ENCODE measurements around the gene TBC1D20. TPM values are rescaled to one million over a fixed set of nuclear protein-coding genes. Genes with fewer than 3 reads are reported as not detected.

Gene TBC1D20
- total RNA-seq, 1 experiment from 2014 or later = 18.7 TPM

Other genes with a start within 250 kb of the TBC1D20 start
- not detected in 2 replicates for gene DEFB129, start 235.3 kb downstream of the TBC1D20 start, total RNA-seq (2022)
- not detected in 2 replicates for gene DEFB132, start 204.8 kb downstream of the TBC1D20 start, total RNA-seq (2022)
- 7.3 and 8.8 TPM in 2 replicates for gene C20orf96, start 171.8 kb downstream of the TBC1D20 start, total RNA-seq (2022)
- gene ZCCHC3, start 165.0 kb downstream of the TBC1D20 start, total RNA-seq (2022) = 10.9 and 11.1 TPM in 2 replicates
- gene SOX12, start 137.0 kb downstream of the TBC1D20 start, total RNA-seq (2022) = 13.6 and 14.5 TPM in 2 replicates
- gene NRSN2, start 115.4 kb downstream of the TBC1D20 start, total RNA-seq (2022) = 0.42 and 0.51 TPM in 2 replicates
- 47.2 and 53.0 TPM in 2 replicates for gene TRIB3, start 81.8 kb downstream of the TBC1D20 start, total RNA-seq (2022)
- 142 and 144 TPM in 2 replicates for gene RBCK1, start 54.2 kb downstream of the TBC1D20 start, total RNA-seq (2022)
- gene CSNK2A1, start 81.3 kb upstream of the TBC1D20 start, total RNA-seq (2022) = 110 and 113 TPM in 2 replicates
- not detected in 2 replicates for gene TCF15, start 147.8 kb upstream of the TBC1D20 start, total RNA-seq (2022)
- gene SRXN1, start 190.7 kb upstream of the TBC1D20 start, total RNA-seq (2022) = 17.4 and 18.1 TPM in 2 replicates
- gene SCRT2, start 213.3 kb upstream of the TBC1D20 start, total RNA-seq (2022) = not detected in 2 replicates